Mucosa of rectum (tissue), 2 donors: Measurements from ENCODE around the gene TCN2.
"Not testable (repeated sequence)": the region's sequence is repeated elsewhere in the genome, so short reads cannot be mapped to it uniquely, and the experiment has no call there.

ENCODE experiments used
- H3K27ac ChIP-seq, 2 donors: one replicate each; pipeline ENCODE4 v1.7.0; 2013; ENCODE audit warnings: inconsistent platforms in 2 of 2, low read depth in 2 of 2, low read length in 2 of 2
- H3K27me3 ChIP-seq, 2 donors: one replicate each; pipeline ENCODE4 v1.7.0; 2013; ENCODE audit warnings: low read length in 2 of 2; ENCODE audit not compliant: control insufficient read depth in 2 of 2, insufficient read depth in 2 of 2
- H3K36me3 ChIP-seq, 2 donors: one replicate each; pipeline ENCODE4 v1.7.0; 2013; ENCODE audit warnings: low read length in 2 of 2; ENCODE audit not compliant: control insufficient read depth in 2 of 2, insufficient read depth in 2 of 2
- H3K4me1 ChIP-seq, 2 donors: one replicate each; pipeline ENCODE4 v1.7.0; 2013; ENCODE audit warnings: low read length in 2 of 2, mild to moderate bottlenecking in 1 of 2; ENCODE audit not compliant: control insufficient read depth in 2 of 2, insufficient read depth in 2 of 2
- H3K4me3 ChIP-seq, 2 donors: one replicate each; pipeline ENCODE4 v1.7.0; 2013; ENCODE audit warnings: low read length in 2 of 2
- H3K9ac ChIP-seq, 2 donors: one replicate each; pipeline ENCODE4 v1.7.0; 2013; ENCODE audit warnings: low read length in 2 of 2, low read depth in 1 of 2, mild to moderate bottlenecking in 1 of 2
- H3K9me3 ChIP-seq, 2 donors: one replicate each; pipeline ENCODE4 v1.7.0; 2013; ENCODE audit warnings: low read length in 2 of 2; ENCODE audit not compliant: control insufficient read depth in 2 of 2
- donor health status: healthy.
- donor health status: Normal muscosa, but diverticular disease.

The TCN2 gene

GRCh38 chr22:30626413-30626812, 19.4 kb downstream of the TCN2 start:
- no peaks in the 10 kb centered on the region for H3K27me3 ChIP-seq
- no peaks in the 10 kb centered on the region for H3K9me3 ChIP-seq
- no peaks in the 10 kb centered on the region for H3K4me1 ChIP-seq
- no peaks in the 10 kb centered on the region for H3K36me3 ChIP-seq
- H3K9ac ChIP-seq: no peak overlapping the region
- H3K4me3 ChIP-seq: no peak overlapping the region
- H3K27ac ChIP-seq: no peak overlapping the region

GRCh38 chr22:30627471-30627870, 20.5 kb downstream of the TCN2 start:
- H3K4me3 ChIP-seq: no peak overlapping the region
- H3K27ac ChIP-seq: no peak overlapping the region
- no peaks in the 10 kb centered on the region for H3K27me3 ChIP-seq
- no peaks in the 10 kb centered on the region for H3K9me3 ChIP-seq
- no peak overlapping the region for H3K9ac ChIP-seq
- no peaks in the 10 kb centered on the region for H3K4me1 ChIP-seq
- no peaks in the 10 kb centered on the region for H3K36me3 ChIP-seq

GRCh38 chr22:30628491-30628890, 21.5 kb downstream of the TCN2 start:
- Histone ChIP-seq H3K9me3 (no peaks in the 10 kb centered on the region), H3K4me3 (no peak overlapping the region), H3K9ac (no peak overlapping the region), H3K27me3 (no peaks in the 10 kb centered on the region), H3K4me1 (no peaks in the 10 kb centered on the region), H3K36me3 (no peaks in the 10 kb centered on the region), H3K27ac (no peak overlapping the region)

GRCh38 chr22:30631469-30631868, 24.5 kb downstream of the TCN2 start:
- not testable (repeated sequence) for H3K27ac ChIP-seq, H3K4me3 ChIP-seq, H3K27me3 ChIP-seq, H3K9ac ChIP-seq, H3K36me3 ChIP-seq, H3K9me3 ChIP-seq
- peaks cover 15 to 18% of the 10 kb centered on the region in 2 donors for H3K4me1 ChIP-seq

GRCh38 chr22:30634471-30635233, 27.7 kb downstream of the TCN2 start:
- Histone ChIP-seq H3K4me3 (peak overlapping the region; percentile 47 to 66), H3K9me3 (no peaks in the 10 kb centered on the region), H3K4me1 (peaks cover 26 to 30% of the 10 kb centered on the region in 2 donors), H3K27ac (peak overlapping the region; percentile 59 to 83), H3K36me3 (no peaks in the 10 kb centered on the region), H3K9ac (peak overlapping the region; percentile 49 to 85), H3K27me3 (no peaks in the 10 kb centered on the region)

GRCh38 chr22:30635273-30636225, 28.6 kb downstream of the TCN2 start, which contains the start of gene SLC35E4:
Gene SLC35E4, plus strand, starts transcription at chr22:30635781. Its CDS starts 670 bp downstream, at chr22:30636451.
- Histone ChIP-seq H3K27ac (peak within 1 kb of the TSS; percentile 61 to 83), H3K36me3 (no peaks in the 10 kb centered on the region), H3K4me3 (peak within 1 kb of the TSS; percentile 76 to 79), H3K9me3 (no peaks in the 10 kb centered on the region), H3K9ac (peak within 1 kb of the TSS; percentile 85 to 89), H3K4me1 (peaks cover 26 to 30% of the 10 kb centered on the region in 2 donors), H3K27me3 (no peaks in the 10 kb centered on the region)

GRCh38 chr22:30636226-30637077, 29.5 kb downstream of the TCN2 start:
- Histone ChIP-seq H3K4me3 (peak overlapping the region; percentile 76 to 79), H3K36me3 (no peaks in the 10 kb centered on the region), H3K4me1 (peaks cover 28 to 30% of the 10 kb centered on the region in 2 donors), H3K27me3 (no peaks in the 10 kb centered on the region), H3K9ac (peak overlapping the region; percentile 85 to 89), H3K9me3 (no peaks in the 10 kb centered on the region), H3K27ac (peak overlapping the region; percentile 61 to 80)

- no peak overlapping the region for H3K27ac ChIP-seq
- H3K4me3 ChIP-seq: peak overlapping the region in 1 of 2 donors; percentile 79
- H3K27me3 ChIP-seq: no peaks in the 10 kb centered on the region
- H3K36me3 ChIP-seq: no peaks in the 10 kb centered on the region
- no peaks in the 10 kb centered on the region for H3K9me3 ChIP-seq
- no peak overlapping the region for H3K9ac ChIP-seq
- H3K4me1 ChIP-seq: peaks cover 28 to 30% of the 10 kb centered on the region in 2 donors
Measured at GRCh38 chr22:30637701-30638114, 30.7 kb downstream of the TCN2 start.

GRCh38 chr22:30640361-30640760, 33.4 kb downstream of the TCN2 start:
- Histone ChIP-seq H3K4me3 (no peak overlapping the region), H3K9ac (no peak overlapping the region), H3K27ac (no peak overlapping the region)

More at GRCh38 chr22:30640361-30640760, 33.4 kb downstream of the TCN2 start:
- no peaks in the 10 kb centered on the region for H3K9me3 ChIP-seq
- H3K27me3 ChIP-seq: no peaks in the 10 kb centered on the region
- H3K4me1 ChIP-seq: peaks cover 19 to 20% of the 10 kb centered on the region in 2 donors
- H3K36me3 ChIP-seq: no peaks in the 10 kb centered on the region
